ENCODE results near the gene NCF1. TPM values are rescaled to one million over a fixed set of nuclear protein-coding genes. Genes with fewer than 3 reads are reported as not detected.
A peak's percentile ranks its signal among the peaks of the same experiment; 100 is the strongest.
"Not testable (repeated sequence)": the region's sequence is repeated elsewhere in the genome, so short reads cannot be mapped to it uniquely, and the experiment has no call there.

Gene NCF1
- total RNA-seq, 1 experiment from 2014 or later, result 0.27 TPM

DNA sequence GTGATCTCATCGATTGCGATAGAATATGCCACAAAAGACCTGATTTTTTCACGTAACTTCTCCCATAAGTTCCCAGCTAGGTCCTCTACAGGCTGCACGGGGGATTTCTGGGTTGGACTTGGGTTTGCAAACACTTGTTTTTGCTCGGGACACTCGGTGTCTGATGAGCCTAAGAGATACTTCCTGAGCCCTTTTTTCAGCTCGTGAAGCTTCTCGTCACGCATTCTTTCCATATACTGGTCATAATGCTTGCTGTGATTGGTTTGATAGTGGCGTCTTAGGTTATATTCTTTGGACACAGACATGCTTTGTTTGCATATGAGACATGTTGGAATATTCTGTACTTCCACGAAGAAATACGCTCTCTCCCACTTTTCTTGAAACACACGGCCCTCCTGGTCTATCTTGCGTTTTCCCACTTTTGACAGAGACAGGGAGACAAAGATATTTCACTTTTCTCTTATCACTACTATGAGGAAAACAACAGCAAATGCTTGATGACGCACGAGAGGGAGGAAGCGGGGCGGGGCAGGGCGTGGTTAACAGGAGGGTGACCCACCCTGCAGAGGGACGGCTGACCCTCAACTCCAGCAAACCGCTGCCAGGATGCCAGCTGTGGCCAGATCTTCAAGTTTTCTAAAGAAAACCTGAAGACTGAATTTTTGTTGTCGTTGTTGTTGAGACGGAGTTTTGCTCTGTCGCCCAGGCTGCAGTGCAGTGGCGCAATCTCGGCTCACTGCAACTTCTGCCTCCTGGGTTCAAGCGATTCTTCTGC is 24.2 kb downstream of the NCF1 start:
- H4K20me1 ChIP-seq (ENCODE audit: insufficient read depth); BruUV-seq (replicated peaks); H3K9ac ChIP-seq (ENCODE audit: low read length); H2AFZ ChIP-seq (ENCODE audit: low read depth, low read length, poor library complexity, severe bottlenecking); intact Hi-C loops (cut with micrococcal nuclease); H3K36me3 ChIP-seq (ENCODE audit: control insufficient read depth in 1 of 2, insufficient read depth in 2 of 2, low read length in 2 of 2); H3K79me2 ChIP-seq (ENCODE audit: insufficient read depth, low read length); H3K9me3 ChIP-seq (ENCODE audit: control insufficient read depth in 1 of 2, insufficient read depth in 1 of 2, low read depth in 1 of 2, low read length in 2 of 2); POLR2A ChIA-PET; H3K4me3 ChIP-seq (replicated peaks in 1 of 2; ENCODE audit: low read depth in 1 of 2, low read length in 2 of 2); H3K27me3 ChIP-seq (ENCODE audit: insufficient read depth, low read length); CTCF ChIA-PET; H3K4me1 ChIP-seq (ENCODE audit: control insufficient read depth in 1 of 2, insufficient read depth in 2 of 2, low read length in 2 of 2); H3K9me2 ChIP-seq (ENCODE audit: insufficient read depth); DNase-seq (ENCODE audit: low read depth, low spot score); RAD21 ChIA-PET (ENCODE audit: low non-redundant PET in 1 of 2, low total read pairs in 2 of 2, uncharacterized antibody in 2 of 2, unreplicated experiment in 2 of 2): not testable (repeated sequence)
- H3K4me2 ChIP-seq (ENCODE audit: low read length), result peak overlapping the region; percentile 28; the same call in 1 of the 2 replicates
- peak; percentile 66 for ATAC-seq
- peak overlapping the region; percentile 51 for H3K27ac ChIP-seq (ENCODE audit: low read depth, low read length)
- TF ChIP-seq SP1 (IDR thresholded peaks at IDR 0.05; ENCODE audit: low read depth), result 0 out of 2 replicates have a peak, but pooled peaks have one; percentile 6

DNA sequence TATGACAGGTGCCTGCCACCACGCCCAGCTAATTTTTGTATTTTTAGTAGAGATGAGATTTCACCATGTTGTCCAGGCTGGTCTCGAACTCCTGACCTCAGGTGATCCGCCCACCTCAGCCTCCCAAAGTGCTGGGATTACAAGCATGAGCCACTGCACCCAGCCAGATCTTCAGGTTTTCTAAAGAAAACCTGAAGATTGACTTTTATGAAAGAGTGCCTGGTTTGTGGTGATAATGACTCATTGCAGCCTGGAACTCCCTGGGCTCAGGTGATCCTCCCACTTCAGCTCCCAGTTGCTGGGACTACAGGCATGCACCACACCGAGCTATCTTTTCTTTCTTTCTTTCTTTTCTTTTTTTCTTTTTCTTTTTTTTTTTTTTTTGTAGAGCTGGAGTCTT is 24.8 kb downstream of the NCF1 start:
- H3K4me2 ChIP-seq (ENCODE audit: low read length), result peak overlapping the region; percentile 28; the same call in 1 of the 2 replicates
- H3K27me3 ChIP-seq (ENCODE audit: insufficient read depth, low read length); H3K9me3 ChIP-seq (ENCODE audit: control insufficient read depth in 1 of 2, insufficient read depth in 1 of 2, low read depth in 1 of 2, low read length in 2 of 2); H3K36me3 ChIP-seq (ENCODE audit: control insufficient read depth in 1 of 2, insufficient read depth in 2 of 2, low read length in 2 of 2); H3K79me2 ChIP-seq (ENCODE audit: insufficient read depth, low read length); H3K9me2 ChIP-seq (ENCODE audit: insufficient read depth); H3K9ac ChIP-seq (ENCODE audit: low read length); H3K4me1 ChIP-seq (ENCODE audit: control insufficient read depth in 1 of 2, insufficient read depth in 2 of 2, low read length in 2 of 2); H3K4me3 ChIP-seq (replicated peaks in 1 of 2; ENCODE audit: low read depth in 1 of 2, low read length in 2 of 2); CTCF ChIA-PET; DNase-seq (ENCODE audit: low read depth, low spot score); POLR2A ChIA-PET; intact Hi-C loops (cut with micrococcal nuclease); H2AFZ ChIP-seq (ENCODE audit: low read depth, low read length, poor library complexity, severe bottlenecking); H4K20me1 ChIP-seq (ENCODE audit: insufficient read depth); RAD21 ChIA-PET (ENCODE audit: low non-redundant PET in 1 of 2, low total read pairs in 2 of 2, uncharacterized antibody in 2 of 2, unreplicated experiment in 2 of 2): not testable (repeated sequence)
- TSS peak; percentile 97 for BruUV-seq (replicated peaks)
- ATAC-seq, result peak; percentile 68
- peak; percentile 39; the same call in 1 of the 2 replicates for TF ChIP-seq JUND (IDR thresholded peaks at IDR 0.05)
- TF ChIP-seq FOSL1 (IDR thresholded peaks at IDR 0.05; ENCODE audit: low read depth), result peak; percentile 51
- peak; percentile 26; the same call in 1 of the 2 replicates for TF ChIP-seq SP1 (IDR thresholded peaks at IDR 0.05; ENCODE audit: low read depth)
- TF ChIP-seq EGR1 (IDR thresholded peaks at IDR 0.05; ENCODE audit: low read depth), result 0 out of 2 replicates have a peak, but pooled peaks have one; percentile 59
- H3K27ac ChIP-seq (ENCODE audit: low read depth, low read length), result peak overlapping the region; percentile 51

DNA sequence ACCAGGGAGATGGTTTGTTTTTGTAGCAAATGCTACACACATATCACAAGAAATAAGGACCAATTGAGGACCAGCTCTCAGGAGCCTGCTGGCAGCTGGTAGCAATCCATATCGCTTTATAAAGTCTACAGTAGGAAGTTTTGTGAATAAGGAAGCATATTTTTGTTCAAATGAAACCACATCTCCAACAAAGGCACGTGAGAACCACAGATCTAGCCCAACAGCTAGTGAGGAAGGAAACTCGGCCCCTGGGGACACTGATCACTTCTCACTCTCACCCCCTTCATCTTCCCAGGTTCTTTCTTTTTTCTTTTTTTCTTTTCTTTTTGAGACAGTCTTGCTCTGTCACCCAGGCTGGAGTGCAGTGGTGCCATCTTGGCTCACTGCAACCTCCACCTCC is 42.1 kb downstream of the NCF1 start:
- CTCF ChIA-PET; H3K27me3 ChIP-seq (ENCODE audit: insufficient read depth, low read length); H3K4me2 ChIP-seq (ENCODE audit: low read length); H3K36me3 ChIP-seq (ENCODE audit: control insufficient read depth in 1 of 2, insufficient read depth in 2 of 2, low read length in 2 of 2); BruUV-seq (replicated peaks); H3K27ac ChIP-seq (ENCODE audit: low read depth, low read length); H3K9ac ChIP-seq (ENCODE audit: low read length); intact Hi-C loops (cut with micrococcal nuclease); H3K4me3 ChIP-seq (replicated peaks in 1 of 2; ENCODE audit: low read depth in 1 of 2, low read length in 2 of 2); H2AFZ ChIP-seq (ENCODE audit: low read depth, low read length, poor library complexity, severe bottlenecking); H4K20me1 ChIP-seq (ENCODE audit: insufficient read depth); H3K79me2 ChIP-seq (ENCODE audit: insufficient read depth, low read length); H3K9me2 ChIP-seq (ENCODE audit: insufficient read depth); H3K4me1 ChIP-seq (ENCODE audit: control insufficient read depth in 1 of 2, insufficient read depth in 2 of 2, low read length in 2 of 2); POLR2A ChIA-PET; RAD21 ChIA-PET (ENCODE audit: low non-redundant PET in 1 of 2, low total read pairs in 2 of 2, uncharacterized antibody in 2 of 2, unreplicated experiment in 2 of 2); DNase-seq (ENCODE audit: low read depth, low spot score); H3K9me3 ChIP-seq (ENCODE audit: control insufficient read depth in 1 of 2, insufficient read depth in 1 of 2, low read depth in 1 of 2, low read length in 2 of 2); ATAC-seq: not testable (repeated sequence)

DNA sequence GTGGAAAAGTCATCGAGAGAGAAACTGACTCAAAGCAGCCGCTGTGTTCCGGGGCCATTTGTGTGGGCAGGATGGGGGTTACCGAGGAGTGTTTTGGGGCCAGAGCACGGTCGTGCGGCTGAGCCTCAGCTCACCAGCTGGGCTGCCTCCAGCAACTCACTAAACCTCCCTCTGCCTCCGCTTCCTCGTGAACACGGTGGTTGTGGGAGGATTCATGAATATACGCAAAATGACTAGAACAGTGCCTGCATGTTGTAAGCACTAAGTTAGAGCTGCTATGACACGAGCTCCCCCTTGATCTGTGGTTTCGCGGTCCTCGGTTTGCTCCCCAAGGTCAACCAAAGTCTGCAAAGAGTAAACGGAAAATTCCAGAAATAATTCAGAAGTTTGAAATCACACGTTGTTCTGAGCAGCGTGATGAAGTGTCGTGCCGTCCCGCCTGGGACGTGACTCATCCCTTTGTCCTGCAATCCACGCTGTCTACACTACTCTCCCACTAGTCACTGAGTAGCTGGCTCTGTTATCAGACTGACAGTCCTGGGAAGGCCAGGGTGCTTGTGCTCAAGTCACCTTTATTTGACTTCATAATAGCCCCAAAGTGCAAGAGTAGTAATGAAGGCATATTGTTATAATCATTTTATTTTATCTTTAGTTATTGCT is 46.5 kb downstream of the NCF1 start:
- H3K4me3 ChIP-seq (replicated peaks in 1 of 2; ENCODE audit: low read depth in 1 of 2, low read length in 2 of 2); H4K20me1 ChIP-seq (ENCODE audit: insufficient read depth); H3K36me3 ChIP-seq (ENCODE audit: control insufficient read depth in 1 of 2, insufficient read depth in 2 of 2, low read length in 2 of 2); DNase-seq (ENCODE audit: low read depth, low spot score); H3K4me2 ChIP-seq (ENCODE audit: low read length); intact Hi-C loops (cut with micrococcal nuclease); H3K9ac ChIP-seq (ENCODE audit: low read length); H2AFZ ChIP-seq (ENCODE audit: low read depth, low read length, poor library complexity, severe bottlenecking); H3K79me2 ChIP-seq (ENCODE audit: insufficient read depth, low read length); POLR2A ChIA-PET; H3K9me3 ChIP-seq (ENCODE audit: control insufficient read depth in 1 of 2, insufficient read depth in 1 of 2, low read depth in 1 of 2, low read length in 2 of 2); H3K4me1 ChIP-seq (ENCODE audit: control insufficient read depth in 1 of 2, insufficient read depth in 2 of 2, low read length in 2 of 2); CTCF ChIA-PET; H3K9me2 ChIP-seq (ENCODE audit: insufficient read depth); H3K27me3 ChIP-seq (ENCODE audit: insufficient read depth, low read length); BruUV-seq (replicated peaks); RAD21 ChIA-PET (ENCODE audit: low non-redundant PET in 1 of 2, low total read pairs in 2 of 2, uncharacterized antibody in 2 of 2, unreplicated experiment in 2 of 2); H3K27ac ChIP-seq (ENCODE audit: low read depth, low read length): not testable (repeated sequence)
- peak; percentile 91 for ATAC-seq
